Mesenchymal stem cell (in vitro differentiated cells and primary cell): ENCODE measurements around the gene CAPN11.

Experiments used
- DNase-seq: peaks from one replicate; pipeline ENCODE4 v3.0.0-alpha.2; 2013
- H2AFZ ChIP-seq: one replicate; pipeline ENCODE4 v1.6.1; 2013; ENCODE audit warnings: low read depth, mild to moderate bottlenecking, control low read depth, inconsistent platforms, low read length, moderate library complexity
- H2AK5ac ChIP-seq: 2 replicates; pipeline ENCODE4 v1.6.1; 2013; ENCODE audit warnings: low read length, moderate library complexity, mild to moderate bottlenecking, inconsistent platforms; ENCODE audit not compliant: severe bottlenecking
- H2BK120ac ChIP-seq: one replicate; pipeline ENCODE4 v1.6.1; 2013; ENCODE audit warnings: low read depth, mild to moderate bottlenecking, inconsistent platforms, low read length, moderate library complexity
- H2BK12ac ChIP-seq, 2 experiments: one replicate each; pipeline ENCODE4 v1.6.1; 2013; ENCODE audit warnings: inconsistent platforms in 2 of 2, low read length in 2 of 2, mild to moderate bottlenecking in 2 of 2, moderate library complexity in 2 of 2, control low read depth in 1 of 2
- H2BK15ac ChIP-seq: one replicate; pipeline ENCODE4 v1.6.1; 2013; ENCODE audit warnings: mild to moderate bottlenecking, low read depth, inconsistent platforms; ENCODE audit not compliant: poor library complexity, severe bottlenecking
- H2BK5ac ChIP-seq: 2 replicates; pipeline ENCODE4 v1.6.1; 2013; ENCODE audit warnings: low read depth, mild to moderate bottlenecking, low read length, control low read depth, inconsistent platforms; ENCODE audit not compliant: poor library complexity, severe bottlenecking
- H3K14ac ChIP-seq, 2 experiments: one replicate each; pipeline ENCODE4 v1.6.1; 2013; ENCODE audit warnings: inconsistent platforms in 2 of 2, low read length in 2 of 2, control low read depth in 1 of 2, mild to moderate bottlenecking in 1 of 2, moderate library complexity in 1 of 2
- H3K18ac ChIP-seq, 2 experiments: one replicate each; pipeline ENCODE4 v1.6.1; 2013; ENCODE audit warnings: inconsistent platforms in 2 of 2, low read length in 2 of 2, control low read depth in 1 of 2, low read depth in 1 of 2, mild to moderate bottlenecking in 1 of 2
- H3K23ac ChIP-seq, 2 experiments: one replicate each; pipeline ENCODE4 v1.6.1; 2013; ENCODE audit warnings: inconsistent platforms in 2 of 2, low read length in 2 of 2, mild to moderate bottlenecking in 2 of 2, moderate library complexity in 2 of 2, control low read depth in 1 of 2
- H3K27ac ChIP-seq: 2 replicates; pipeline ENCODE4 v1.5.1; 2013; ENCODE audit warnings: mild to moderate bottlenecking, moderate library complexity, low read length, control low read depth, inconsistent platforms; ENCODE audit not compliant: poor library complexity, severe bottlenecking
- H3K27me3 ChIP-seq, 2 experiments: 2 replicates each; pipeline versions ENCODE4 v1.6.1 to v1.7.0; 2013; ENCODE audit warnings: low read length in 2 of 2, mild to moderate bottlenecking in 2 of 2, moderate library complexity in 2 of 2, control low read depth in 1 of 2, inconsistent platforms in 1 of 2; ENCODE audit not compliant: control insufficient read depth in 1 of 2, insufficient read depth in 1 of 2
- H3K36me3 ChIP-seq, 2 experiments: 2 replicates each; pipeline versions ENCODE4 v1.6.1 to v1.7.0; 2013; ENCODE audit warnings: low read length in 2 of 2, control low read depth in 1 of 2, inconsistent platforms in 1 of 2, low read depth in 1 of 2, mild to moderate bottlenecking in 1 of 2; ENCODE audit not compliant: insufficient read depth in 2 of 2, control insufficient read depth in 1 of 2
- H3K4ac ChIP-seq, 2 experiments: one replicate each; pipeline ENCODE4 v1.6.1; 2013; ENCODE audit warnings: inconsistent platforms in 2 of 2, low read length in 2 of 2, mild to moderate bottlenecking in 2 of 2, moderate library complexity in 2 of 2, control low read depth in 1 of 2, low read depth in 1 of 2
- H3K4me1 ChIP-seq: 2 replicates; pipeline ENCODE4 v1.6.1; 2013; ENCODE audit warnings: low read depth, low read length, control low read depth; ENCODE audit not compliant: control insufficient read depth, insufficient read depth
- H3K4me2 ChIP-seq: 2 replicates; pipeline ENCODE4 v1.6.1; 2013; ENCODE audit warnings: low read length, mild to moderate bottlenecking, inconsistent platforms; ENCODE audit not compliant: poor library complexity, severe bottlenecking
- H3K4me3 ChIP-seq, 2 experiments: 2 replicates each; pipeline versions ENCODE4 v1.5.1 to v1.7.0; 2013; ENCODE audit warnings: low read length in 2 of 2, mild to moderate bottlenecking in 2 of 2, control low read depth in 1 of 2, low read depth in 1 of 2; ENCODE audit not compliant: insufficient read depth in 1 of 2
- H3K79me1 ChIP-seq: replicated peaks from 2 replicates; pipeline ENCODE4 v1.6.1; 2013; ENCODE audit warnings: mild to moderate bottlenecking, control low read depth, low read length, inconsistent platforms; ENCODE audit not compliant: poor library complexity, severe bottlenecking
- H3K9ac ChIP-seq: 2 replicates; pipeline ENCODE4 v1.7.0; 2013; ENCODE audit warnings: mild to moderate bottlenecking, low read length, moderate library complexity
- H3K9me3 ChIP-seq: 2 replicates; pipeline ENCODE4 v1.7.0; 2013; ENCODE audit warnings: mild to moderate bottlenecking, low read length; ENCODE audit not compliant: control insufficient read depth
- H4K8ac ChIP-seq: one replicate; pipeline ENCODE4 v1.6.1; 2013; ENCODE audit warnings: inconsistent platforms, mild to moderate bottlenecking, low read length, moderate library complexity
- H4K91ac ChIP-seq: one replicate; pipeline ENCODE4 v1.6.1; 2013; ENCODE audit warnings: mild to moderate bottlenecking, low read length, inconsistent platforms
- WGBS: methylation state at CpG from one replicate; pipeline ENCODE4 v1.1.7; 2013; ENCODE audit warnings: mixed read lengths; 5-methylcytosine and 5-hydroxymethylcytosine counted together

Gene CAPN11

DNA sequence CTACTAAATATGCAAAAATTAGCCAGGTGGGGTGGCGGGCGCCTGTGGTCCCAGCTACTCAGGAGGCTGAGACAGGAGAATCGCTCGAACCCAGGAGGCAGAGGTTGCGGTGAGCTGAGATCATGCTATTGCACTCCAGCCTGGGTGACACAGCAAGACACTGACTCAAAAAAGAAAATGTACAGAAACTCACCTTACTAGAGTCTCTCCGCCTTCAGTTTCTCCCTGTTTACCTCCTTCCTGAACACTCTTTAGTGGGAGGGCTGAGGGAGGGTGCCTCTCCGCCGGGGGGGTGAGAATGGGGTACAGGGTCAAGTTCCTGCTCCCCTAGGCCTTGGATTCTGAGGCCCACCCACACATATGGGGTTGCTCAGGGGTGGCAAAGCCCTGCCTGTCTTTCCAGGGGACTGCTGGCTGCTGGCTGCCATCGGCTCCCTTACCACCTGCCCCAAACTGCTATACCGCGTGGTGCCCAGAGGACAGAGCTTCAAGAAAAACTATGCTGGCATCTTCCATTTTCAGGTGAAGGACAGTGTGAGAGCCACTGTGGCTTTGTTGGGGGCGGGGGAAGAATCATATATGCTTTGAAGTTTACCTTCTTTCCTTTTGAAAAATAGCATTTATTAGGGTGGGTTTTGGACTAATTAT is 13.4 kb downstream of the CAPN11 start:
- Histone ChIP-seq H3K27me3 (peaks cover 18 to 23% of the 10 kb centered on the region in 2 experiments), H3K14ac (no peak overlapping the region), H3K18ac (no peak overlapping the region), H3K23ac (no peak overlapping the region), H3K4ac (no peak overlapping the region), H3K4me2 (no peak overlapping the region), H2AK5ac (no peak overlapping the region), H4K8ac (no peak overlapping the region), H2AFZ (no peak overlapping the region), H3K27ac (no peak overlapping the region), H2BK5ac (no peak overlapping the region), H4K91ac (no peak overlapping the region), H2BK120ac (no peak overlapping the region), H3K4me3 (no peak overlapping the region), H2BK12ac (no peak overlapping the region), H3K9ac (no peak overlapping the region), H3K79me1 (no peaks in the 10 kb centered on the region), H2BK15ac (no peak overlapping the region), H3K9me3 (no peaks in the 10 kb centered on the region), H3K4me1 (peaks cover 9% of the 10 kb centered on the region), H3K36me3 (no peaks in the 10 kb centered on the region)
- no peak for DNase-seq
- 85% methylated on average over 8 of the region's 12 CpGs for WGBS

DNA sequence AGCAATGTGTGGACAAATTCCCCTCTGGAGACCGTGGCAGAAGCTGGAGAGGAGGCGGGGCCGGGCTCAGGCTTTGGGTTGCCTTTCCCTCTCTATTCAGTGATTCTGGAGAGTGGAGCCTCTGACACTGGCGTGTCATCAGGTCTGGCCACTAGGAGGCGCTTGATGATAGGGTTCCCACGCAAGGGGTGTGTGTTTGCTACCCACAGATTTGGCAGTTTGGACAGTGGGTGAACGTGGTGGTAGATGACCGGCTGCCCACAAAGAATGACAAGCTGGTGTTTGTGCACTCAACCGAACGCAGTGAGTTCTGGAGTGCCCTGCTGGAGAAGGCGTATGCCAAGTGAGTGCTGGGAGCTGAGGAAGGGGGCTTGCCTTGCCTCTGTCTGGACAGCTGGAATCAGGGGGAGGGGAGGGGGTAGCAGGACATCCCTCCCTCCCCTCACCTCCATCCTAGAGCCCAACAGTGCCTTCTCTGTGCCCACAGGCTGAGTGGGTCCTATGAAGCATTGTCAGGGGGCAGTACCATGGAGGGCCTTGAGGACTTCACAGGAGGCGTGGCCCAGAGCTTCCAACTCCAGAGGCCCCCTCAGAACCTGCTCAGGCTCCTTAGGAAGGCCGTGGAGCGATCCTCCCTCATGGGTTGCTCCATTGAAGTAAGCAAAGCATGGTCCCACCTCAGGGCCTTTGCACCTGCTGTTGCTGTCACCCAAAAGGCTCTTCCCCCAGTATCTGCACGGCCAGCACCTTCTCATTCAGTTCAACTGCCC is 14.3 kb downstream of the CAPN11 start:
- H3K27ac ChIP-seq, result no peak overlapping the region
- no peak overlapping the region for H3K23ac ChIP-seq
- H3K4me3 ChIP-seq, result no peak overlapping the region
- H2BK15ac ChIP-seq, result no peak overlapping the region
- peaks cover 18 to 21% of the 10 kb centered on the region in 2 experiments for H3K27me3 ChIP-seq
- H3K9me3 ChIP-seq, result no peaks in the 10 kb centered on the region
- no peak overlapping the region for H2BK5ac ChIP-seq
- no peaks in the 10 kb centered on the region for H3K36me3 ChIP-seq
- H3K14ac ChIP-seq, result no peak overlapping the region
- peak; percentile 77 for DNase-seq
- H2BK120ac ChIP-seq, result no peak overlapping the region
- no peaks in the 10 kb centered on the region for H3K79me1 ChIP-seq
- no peak overlapping the region for H2AK5ac ChIP-seq
- no peak overlapping the region for H4K8ac ChIP-seq
- no peak overlapping the region for H3K4ac ChIP-seq
- H2BK12ac ChIP-seq, result peak overlapping the region in 1 of 2 experiments; percentile 8
- no peak overlapping the region for H4K91ac ChIP-seq
- no peak overlapping the region for H3K4me2 ChIP-seq
- no peak overlapping the region for H3K9ac ChIP-seq
- no peak overlapping the region for H2AFZ ChIP-seq
- H3K18ac ChIP-seq, result peak overlapping the region in 1 of 2 experiments; percentile 13
- H3K4me1 ChIP-seq, result peaks cover 11% of the 10 kb centered on the region
- WGBS, result 24% methylated on average over 12 of the region's 15 CpGs

GRCh38 chr6:44176130-44176761 is 17.6 kb downstream of the CAPN11 start:
- no peak overlapping the region for H3K9ac ChIP-seq
- H3K4me3 ChIP-seq, result no peak overlapping the region
- no peak overlapping the region for H2BK120ac ChIP-seq
- H3K18ac ChIP-seq, result no peak overlapping the region
- H3K4me1 ChIP-seq, result peaks cover 13% of the 10 kb centered on the region
- H2AK5ac ChIP-seq, result no peak overlapping the region
- H2BK5ac ChIP-seq, result no peak overlapping the region
- H3K14ac ChIP-seq, result no peak overlapping the region
- no peak overlapping the region for H4K91ac ChIP-seq
- no peak overlapping the region for H3K27ac ChIP-seq
- no peak overlapping the region for H3K4ac ChIP-seq
- H2AFZ ChIP-seq, result no peak overlapping the region
- 91% methylated on average over 13 of the region's 15 CpGs for WGBS
- H3K36me3 ChIP-seq, result no peaks in the 10 kb centered on the region
- H2BK12ac ChIP-seq, result no peak overlapping the region
- H3K9me3 ChIP-seq, result no peaks in the 10 kb centered on the region
- no peak for DNase-seq
- no peak overlapping the region for H2BK15ac ChIP-seq
- H3K79me1 ChIP-seq, result no peaks in the 10 kb centered on the region
- H3K23ac ChIP-seq, result no peak overlapping the region
- peaks cover 1 to 2% of the 10 kb centered on the region in 2 experiments for H3K27me3 ChIP-seq
- no peak overlapping the region for H4K8ac ChIP-seq
- no peak overlapping the region for H3K4me2 ChIP-seq
